ENCODE results near the gene DLG3.

DLG3 gene

DNA sequence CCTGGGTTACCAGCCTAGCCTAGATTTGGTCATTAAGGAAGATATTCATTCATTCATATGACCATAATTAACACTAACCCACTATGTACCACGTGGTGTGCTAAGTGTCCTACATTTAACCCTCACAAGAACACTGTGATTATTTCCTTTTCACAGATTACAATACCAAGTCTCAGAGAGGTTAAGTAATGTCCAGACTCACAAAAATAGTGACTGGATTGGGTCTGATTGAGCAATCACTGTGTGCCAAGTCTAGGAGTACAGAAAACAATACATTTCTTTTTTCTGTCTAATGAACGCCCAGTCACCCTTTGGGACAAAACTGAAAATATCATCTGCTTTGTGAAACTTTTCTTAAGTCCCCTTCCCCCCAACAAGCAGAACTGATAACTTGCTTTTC is 7.6 kb upstream of the DLG3 start:
- in situ Hi-C loops (cut with MboI; ENCODE audit: low sequenced_read_pairs, unreplicated experiment), result no loop called here
- TF ChIP-seq, protein P1, sequence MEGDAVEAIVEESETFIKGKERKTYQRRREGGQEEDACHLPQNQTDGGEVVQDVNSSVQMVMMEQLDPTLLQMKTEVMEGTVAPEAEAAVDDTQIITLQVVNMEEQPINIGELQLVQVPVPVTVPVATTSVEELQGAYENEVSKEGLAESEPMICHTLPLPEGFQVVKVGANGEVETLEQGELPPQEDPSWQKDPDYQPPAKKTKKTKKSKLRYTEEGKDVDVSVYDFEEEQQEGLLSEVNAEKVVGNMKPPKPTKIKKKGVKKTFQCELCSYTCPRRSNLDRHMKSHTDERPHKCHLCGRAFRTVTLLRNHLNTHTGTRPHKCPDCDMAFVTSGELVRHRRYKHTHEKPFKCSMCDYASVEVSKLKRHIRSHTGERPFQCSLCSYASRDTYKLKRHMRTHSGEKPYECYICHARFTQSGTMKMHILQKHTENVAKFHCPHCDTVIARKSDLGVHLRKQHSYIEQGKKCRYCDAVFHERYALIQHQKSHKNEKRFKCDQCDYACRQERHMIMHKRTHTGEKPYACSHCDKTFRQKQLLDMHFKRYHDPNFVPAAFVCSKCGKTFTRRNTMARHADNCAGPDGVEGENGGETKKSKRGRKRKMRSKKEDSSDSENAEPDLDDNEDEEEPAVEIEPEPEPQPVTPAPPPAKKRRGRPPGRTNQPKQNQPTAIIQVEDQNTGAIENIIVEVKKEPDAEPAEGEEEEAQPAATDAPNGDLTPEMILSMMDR (IDR thresholded peaks at IDR 0.05; ENCODE audit: borderline replicate concordance, control extremely low read depth, extremely low read depth, insufficient read depth, missing control alignments), result no peak
- no peak for DNase-seq (ENCODE audit: low spot score)

DNA sequence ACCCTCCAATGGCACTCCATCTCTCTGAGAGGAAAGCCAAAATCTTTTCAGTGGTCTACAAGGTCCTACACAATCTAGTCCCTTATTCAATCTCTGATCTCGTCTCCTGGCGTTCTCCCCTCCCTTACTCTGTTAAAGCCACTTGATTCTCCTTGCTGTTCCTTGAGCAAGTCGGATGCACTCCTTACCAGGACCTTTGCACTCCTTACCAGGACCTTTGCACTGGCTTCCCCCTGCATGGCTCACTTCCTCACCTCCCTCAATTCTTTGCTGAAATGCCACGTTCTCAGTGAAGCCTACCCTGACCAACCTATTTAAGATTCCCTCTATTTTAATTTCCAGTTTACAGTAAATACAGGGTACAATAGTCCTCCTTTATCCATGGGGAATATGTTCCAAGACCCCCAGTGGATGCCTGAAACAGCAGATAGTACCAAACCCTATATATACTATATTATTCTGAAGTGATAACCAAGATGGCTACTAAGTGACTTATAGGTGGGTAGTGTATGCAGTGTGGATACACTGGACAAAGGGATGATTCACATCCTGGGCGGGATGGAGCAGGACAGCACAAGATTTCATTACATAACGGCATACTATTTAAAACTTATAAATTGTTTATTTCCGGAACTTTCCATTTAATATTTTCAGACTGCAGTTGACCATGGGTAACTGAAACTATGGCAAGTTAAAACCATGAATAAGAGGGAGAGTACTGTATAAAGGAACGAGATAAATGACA is 6.5 kb upstream of the DLG3 start:
- in situ Hi-C loops (cut with MboI; ENCODE audit: low sequenced_read_pairs, unreplicated experiment), result no loop called here
- DNase-seq (ENCODE audit: low spot score), result no peak
- TF ChIP-seq, protein P1 (IDR thresholded peaks at IDR 0.05; ENCODE audit: borderline replicate concordance, control extremely low read depth, extremely low read depth, insufficient read depth, missing control alignments), result no peak

DNA sequence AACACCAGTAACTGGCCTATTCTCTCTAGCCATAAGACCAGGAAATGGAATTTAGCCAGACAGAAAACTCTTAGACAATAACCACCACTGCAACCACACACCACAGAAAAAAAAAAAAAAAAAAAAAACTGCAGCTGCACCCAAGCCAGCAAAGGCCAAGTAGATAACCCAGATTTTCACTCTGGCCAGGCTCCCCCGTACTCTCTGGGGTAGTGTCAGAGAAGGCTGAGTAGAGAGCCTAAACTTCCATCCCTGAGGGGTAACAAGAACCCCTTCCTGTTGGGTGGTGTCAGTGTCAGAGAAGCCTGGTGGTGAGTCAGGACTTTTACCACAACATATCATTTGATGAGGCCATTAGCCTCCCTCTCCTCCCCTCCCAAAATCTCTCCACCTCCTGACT is 5.6 kb upstream of the DLG3 start:
- in situ Hi-C loops (cut with MboI; ENCODE audit: low sequenced_read_pairs, unreplicated experiment), result no loop called here
- TF ChIP-seq, protein P1 (IDR thresholded peaks at IDR 0.05; ENCODE audit: borderline replicate concordance, control extremely low read depth, extremely low read depth, insufficient read depth, missing control alignments), result no peak
- DNase-seq (ENCODE audit: low spot score), result no peak

DNA sequence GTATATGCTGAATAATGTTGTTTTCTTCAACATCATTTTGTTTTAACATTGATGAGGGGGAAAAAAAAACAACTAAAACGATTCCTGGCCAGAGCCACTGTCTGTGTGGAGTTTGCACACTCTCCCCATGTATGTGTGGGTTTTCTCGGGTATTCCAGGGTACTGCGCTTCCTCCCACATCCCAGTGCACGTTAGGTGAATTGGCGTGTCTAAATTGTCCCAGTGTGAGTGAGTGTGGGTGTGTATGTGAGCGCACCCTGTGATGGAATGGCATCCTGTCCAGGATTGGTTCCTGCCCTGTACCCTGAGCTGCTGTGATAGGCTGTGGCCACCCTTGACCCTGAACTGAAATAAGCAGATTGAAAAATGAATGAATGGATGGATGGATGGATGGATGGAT is 2.4 kb upstream of the DLG3 start:
- TF ChIP-seq, protein P1 (IDR thresholded peaks at IDR 0.05; ENCODE audit: borderline replicate concordance, control extremely low read depth, extremely low read depth, insufficient read depth, missing control alignments), result no peak
- no peak for DNase-seq (ENCODE audit: low spot score)
- in situ Hi-C loops (cut with MboI; ENCODE audit: low sequenced_read_pairs, unreplicated experiment), result no loop called here

DNA sequence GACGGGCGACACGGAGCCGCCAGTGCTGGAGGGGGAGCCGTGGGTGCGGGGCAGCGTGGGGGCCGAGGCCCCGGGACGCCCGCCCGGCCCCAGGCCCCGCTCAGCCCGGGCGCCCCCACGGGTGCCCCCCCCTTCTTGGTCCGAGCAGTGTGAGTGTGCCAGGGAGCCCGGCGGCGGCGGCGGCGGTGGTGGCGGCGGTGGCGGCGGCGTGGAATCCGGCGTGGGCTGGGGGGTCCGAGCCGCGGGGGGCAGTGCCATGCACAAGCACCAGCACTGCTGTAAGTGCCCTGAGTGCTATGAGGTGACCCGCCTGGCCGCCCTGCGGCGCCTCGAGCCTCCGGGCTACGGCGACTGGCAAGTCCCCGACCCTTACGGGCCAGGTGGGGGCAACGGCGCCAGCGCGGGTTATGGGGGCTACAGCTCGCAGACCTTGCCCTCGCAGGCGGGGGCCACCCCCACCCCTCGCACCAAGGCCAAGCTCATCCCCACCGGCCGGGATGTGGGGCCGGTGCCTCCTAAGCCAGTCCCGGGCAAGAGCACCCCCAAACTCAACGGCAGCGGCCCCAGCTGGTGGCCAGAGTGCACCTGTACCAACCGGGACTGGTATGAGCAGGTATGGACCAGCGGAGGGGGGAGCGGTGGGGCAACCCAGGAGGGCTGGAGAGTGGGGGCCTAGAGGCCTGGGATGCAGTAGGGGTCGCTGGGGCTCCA is 466 bp downstream of the DLG3 start:
- in situ Hi-C loops (cut with MboI; ENCODE audit: low sequenced_read_pairs, unreplicated experiment), result no loop called here
- TF ChIP-seq, protein P1 (IDR thresholded peaks at IDR 0.05; ENCODE audit: borderline replicate concordance, control extremely low read depth, extremely low read depth, insufficient read depth, missing control alignments), result no peak

DNA sequence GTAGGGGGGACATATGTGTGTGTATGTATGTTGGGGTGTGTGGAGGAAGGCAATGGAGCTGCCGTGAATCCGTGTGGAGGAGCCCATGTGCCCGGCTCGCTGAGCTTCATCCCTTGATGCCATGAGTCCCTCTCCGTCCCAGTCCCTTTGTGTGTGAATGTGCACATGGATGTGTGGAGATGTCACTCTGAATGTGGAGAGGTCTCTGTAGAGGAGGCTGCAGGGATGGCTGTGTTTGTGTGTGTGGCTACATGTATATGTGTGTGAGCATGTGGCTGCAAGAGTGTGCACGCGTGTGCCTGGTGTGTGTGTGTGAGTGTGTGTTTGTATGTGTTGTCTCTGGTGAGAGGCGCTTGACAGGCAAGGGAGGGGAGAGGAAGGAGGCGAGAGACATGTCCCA is 1.3 kb downstream of the DLG3 start:
- DNase-seq (ENCODE audit: low spot score), result no peak
- in situ Hi-C loops (cut with MboI; ENCODE audit: low sequenced_read_pairs, unreplicated experiment), result no loop called here
- TF ChIP-seq, protein P1 (IDR thresholded peaks at IDR 0.05; ENCODE audit: borderline replicate concordance, control extremely low read depth, extremely low read depth, insufficient read depth, missing control alignments), result no peak

More for the DNA sequence above, 466 bp downstream of the DLG3 start:
- no peak for DNase-seq (ENCODE audit: low spot score)
